LNCAP (cell line): Measurements from ENCODE around the gene TRAPPC13.

Source experiments
- CTCF ChIP-seq: fragments of 450-650 bp; IDR thresholded peaks from 2 replicates; pipeline ENCODE4 v1.5.1; 2017; ENCODE audit warnings: mild to moderate bottlenecking

The TRAPPC13 gene, protein sequence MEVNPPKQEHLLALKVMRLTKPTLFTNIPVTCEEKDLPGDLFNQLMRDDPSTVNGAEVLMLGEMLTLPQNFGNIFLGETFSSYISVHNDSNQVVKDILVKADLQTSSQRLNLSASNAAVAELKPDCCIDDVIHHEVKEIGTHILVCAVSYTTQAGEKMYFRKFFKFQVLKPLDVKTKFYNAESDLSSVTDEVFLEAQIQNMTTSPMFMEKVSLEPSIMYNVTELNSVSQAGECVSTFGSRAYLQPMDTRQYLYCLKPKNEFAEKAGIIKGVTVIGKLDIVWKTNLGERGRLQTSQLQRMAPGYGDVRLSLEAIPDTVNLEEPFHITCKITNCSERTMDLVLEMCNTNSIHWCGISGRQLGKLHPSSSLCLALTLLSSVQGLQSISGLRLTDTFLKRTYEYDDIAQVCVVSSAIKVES

GRCh38 chr5:65624571-65625555 is at the start of gene TRAPPC13, which contains the start of gene SHLD3:
TRAPPC13 (plus strand) TSS chr5:65625027; CDS start chr5:65625061, 34 bp downstream.
SHLD3 (plus strand) TSS chr5:65625027; CDS start chr5:65629588, 4,561 bp downstream.
- TF ChIP-seq CTCF, result no peak

DNA sequence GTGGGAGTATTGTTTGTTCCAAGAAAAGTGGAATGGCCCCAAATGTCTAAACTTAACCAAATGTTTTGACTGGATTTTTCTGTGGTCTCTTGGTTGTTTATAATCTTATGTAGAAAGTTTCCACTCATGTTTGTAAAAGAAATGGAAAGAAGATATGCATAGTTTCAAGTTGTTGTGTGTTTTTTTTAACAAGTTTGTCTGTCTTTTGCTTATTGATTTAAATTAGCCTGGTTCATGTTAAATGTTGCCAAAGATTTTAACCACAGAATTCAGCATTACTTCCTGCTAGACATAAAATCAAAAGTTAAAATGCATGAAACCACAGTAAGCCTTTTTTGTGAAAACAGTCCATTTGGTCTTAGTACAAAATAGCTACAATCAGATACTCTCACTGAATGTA is 47.7 kb upstream of the TRAPPC13 start:
- no peak for TF ChIP-seq CTCF

- no peak; the same call in 1 of the 2 replicates for TF ChIP-seq CTCF
Observed at GRCh38 chr5:65588694-65589093, 36.1 kb upstream of the TRAPPC13 start.

DNA sequence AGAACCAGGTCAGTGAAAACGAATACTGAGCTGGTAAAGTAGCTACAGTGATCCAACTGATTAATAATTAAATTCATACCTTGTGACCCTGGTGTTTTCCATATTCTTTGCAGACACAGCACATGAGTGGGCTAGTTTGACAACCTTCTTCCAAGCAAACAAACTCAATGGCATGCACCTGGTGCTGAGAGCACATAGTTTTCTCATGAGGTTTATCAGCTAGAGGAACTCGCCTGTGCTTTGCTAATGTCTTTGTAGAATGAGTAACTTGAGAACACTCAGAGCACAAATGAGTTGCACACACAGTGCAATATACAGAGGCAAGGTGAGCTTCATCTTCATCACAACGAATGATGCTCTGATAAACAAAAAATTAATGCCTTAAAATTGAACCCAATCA is 13.3 kb upstream of the TRAPPC13 start:
- TF ChIP-seq CTCF, result no peak

GRCh38 chr5:65612298-65612907 is 12.4 kb upstream of the TRAPPC13 start:
- no peak for TF ChIP-seq CTCF

GRCh38 chr5:65620021-65620420 is 4.8 kb upstream of the TRAPPC13 start:
- no peak for TF ChIP-seq CTCF

GRCh38 chr5:65623482-65623881 is 1.3 kb upstream of the TRAPPC13 start:
- no peak for TF ChIP-seq CTCF
